Panc1 (cell line): Measurements from ENCODE around the gene VKORC1. TPM values are rescaled to one million over a fixed set of nuclear protein-coding genes. Genes with fewer than 3 reads are reported as not detected.

ENCODE experiments used
- ATAC-seq: fragments of 200-7000 bp; cut with Tn5 transposase; 2 replicates; pipeline ENCODE4 v1.9.1; 2020; ENCODE audit warnings: mild to moderate bottlenecking, moderate library complexity
- BruUV-seq: library from RNA; stranded (reverse); fragments of 400-500 nt; replicated peaks from 2 replicates; lab custom pipeline; 2021; lab: Mats Ljungman, UMichigan
- CTCF ChIA-PET: fragments of 300-600 bp; sonication (Branson Sonifier 250); formaldehyde crosslinking; loops from one replicate; lab custom pipeline; 2022; ENCODE audit warnings: antibody characterized with exemption; lab: Charles Lee
- POLR2A ChIA-PET: fragments of 300-600 bp; sonication (Branson Sonifier 250); formaldehyde crosslinking; loops from one replicate; lab custom pipeline; 2022; ENCODE audit warnings: antibody characterized with exemption; lab: Charles Lee
- DNase-seq: peaks from one replicate; pipeline ENCODE4 v3.0.0-alpha.2; 2010; ENCODE audit warnings: low read depth, low spot score
- H3K27ac ChIP-seq: 2 replicates; pipeline ENCODE4 v1.5.1; 2011; ENCODE audit warnings: mild to moderate bottlenecking, low read length, inconsistent platforms
- H3K27me3 ChIP-seq: fragments of 200-500 bp; sonication (Bioruptor generic); 2 replicates; pipeline ENCODE4 v1.6.0; 2014; ENCODE audit warnings: low read length, inconsistent platforms; ENCODE audit not compliant: control insufficient read depth, insufficient read depth
- H3K36me3 ChIP-seq: fragments of 200-500 bp; sonication (Bioruptor generic); 2 replicates; pipeline ENCODE4 v1.5.1; 2014; ENCODE audit warnings: inconsistent platforms, mild to moderate bottlenecking, low read length, moderate library complexity; ENCODE audit not compliant: control insufficient read depth, insufficient read depth
- H3K4me1 ChIP-seq: 2 replicates; pipeline ENCODE4 v1.5.1; 2011; ENCODE audit warnings: inconsistent platforms, mild to moderate bottlenecking, low read length, moderate library complexity; ENCODE audit not compliant: control insufficient read depth, insufficient read depth
- H3K4me3 ChIP-seq, 2 experiments: 2 replicates each; pipeline ENCODE4 v1.5.1; 2011 to 2012; ENCODE audit warnings: low read depth in 2 of 2, low read length in 2 of 2, mild to moderate bottlenecking in 2 of 2, inconsistent platforms in 1 of 2, moderate library complexity in 1 of 2
- H3K9me3 ChIP-seq: fragments of 200-500 bp; sonication (Bioruptor generic); 2 replicates; pipeline ENCODE4 v1.5.1; 2014; ENCODE audit warnings: low read depth, mild to moderate bottlenecking, inconsistent platforms, low read length, moderate library complexity; ENCODE audit not compliant: control insufficient read depth, insufficient read depth
- CTCF ChIP-seq: fragments of 450-650 bp; IDR thresholded peaks from 2 replicates; pipeline ENCODE4 v1.5.1; 2017; ENCODE audit warnings: mild to moderate bottlenecking
- POLR2AphosphoS5 ChIP-seq: IDR thresholded peaks from 2 replicates; pipeline ENCODE4 v1.6.1; 2012; ENCODE audit warnings: mild to moderate bottlenecking, low read depth, low read length, moderate library complexity
- REST ChIP-seq, 2 experiments: IDR thresholded peaks; 2 replicates each; pipeline ENCODE4 v1.6.1; 2011 to 2012; ENCODE audit warnings: low read depth in 2 of 2, control low read depth in 1 of 2, low read length in 1 of 2, mild to moderate bottlenecking in 1 of 2, moderate library complexity in 1 of 2; ENCODE audit not compliant: insufficient read depth in 1 of 2
- SIN3A ChIP-seq: IDR thresholded peaks from 2 replicates; pipeline ENCODE4 v1.6.1; 2012; ENCODE audit warnings: low read depth, mild to moderate bottlenecking, low read length, moderate library complexity, borderline replicate concordance; ENCODE audit not compliant: insufficient read depth
- TCF7L2 ChIP-seq: IDR thresholded peaks from 2 replicates; pipeline ENCODE4 v1.6.1; 2011; ENCODE audit warnings: mild to moderate bottlenecking, low read depth, low read length, inconsistent platforms
- in situ Hi-C: cut with HindIII; loops from 2 replicates; pipeline ENCODE4 v1.10.0; 2016; ENCODE audit warnings: low sequenced_read_pairs, low pct_unique_long_range_greater_than_20kb
- intact Hi-C: fragments of 100-400 bp; cut with micrococcal nuclease; formaldehyde crosslinking; loops from one replicate; pipeline ENCODE4 v1.10.0; 2022; ENCODE audit not compliant: unreplicated experiment
- total RNA-seq: library from RNA; stranded (reverse); gene quantifications from one replicate; pipeline ENCODE4 v1.2.1, GENCODE V29; 2021; ENCODE audit not compliant: unreplicated experiment

The VKORC1 gene
- total RNA-seq, 1 experiment from 2014 or later: 109 TPM

- DNase-seq: no peak
- no peaks in the 10 kb centered on the region for H3K27me3 ChIP-seq
- BruUV-seq: no TSS peak
- no peak overlapping the region for H3K4me3 ChIP-seq
- H3K27ac ChIP-seq: no peak overlapping the region
- CTCF ChIA-PET: interaction anchor here (0.6 kb wide), 1 partner anchor 11 kb away, joined by 5 read pairs; no protein-coding TSS in a partner anchor
- H3K36me3 ChIP-seq: no peaks in the 10 kb centered on the region
- ATAC-seq: no peak
- no peaks in the 10 kb centered on the region for H3K9me3 ChIP-seq
- no peaks in the 10 kb centered on the region; the same call in 1 of the 2 replicates for H3K4me1 ChIP-seq
- TF ChIP-seq SIN3A: no peak
- no peak for TF ChIP-seq TCF7L2
- TF ChIP-seq POLR2AphosphoS5: no peak
- no peak for TF ChIP-seq CTCF
- no peak for TF ChIP-seq REST (IDR thresholded peaks at IDR 0.05; ENCODE audit: insufficient read depth in 1 of 2, low read depth in 2 of 2, low read length in 1 of 2)
- in situ Hi-C loops (no loop called here), intact Hi-C loops (no loop called here)
- POLR2A ChIA-PET: no interaction called here
These were observed 11.5 kb downstream of the VKORC1 start for GRCh38 chr16:31083081-31083480.

- no peak overlapping the region for H3K4me3 ChIP-seq
- no peaks in the 10 kb centered on the region for H3K9me3 ChIP-seq
- in situ Hi-C loops: no loop called here
- H3K36me3 ChIP-seq: no peaks in the 10 kb centered on the region; the same call in 1 of the 2 replicates
- ChIA-PET CTCF (interaction anchor here (0.6 kb wide), 1 partner anchor 11 kb away, joined by 5 read pairs; no protein-coding TSS in a partner anchor), POLR2A (no interaction called here)
- intact Hi-C loops: no loop called here
- H3K27ac ChIP-seq: no peak overlapping the region
- no peaks in the 10 kb centered on the region; the same call in 1 of the 2 replicates for H3K4me1 ChIP-seq
- no TSS peak for BruUV-seq
- ATAC-seq (no peak), DNase-seq (no peak)
- no peaks in the 10 kb centered on the region for H3K27me3 ChIP-seq
- no peak for TF ChIP-seq SIN3A
- no peak for TF ChIP-seq REST (IDR thresholded peaks at IDR 0.05; ENCODE audit: insufficient read depth in 1 of 2, low read depth in 2 of 2, low read length in 1 of 2)
- no peak; the same call in 1 of the 2 replicates for TF ChIP-seq POLR2AphosphoS5
- TF ChIP-seq TCF7L2: no peak
- no peak for TF ChIP-seq CTCF
These were observed 12.1 kb downstream of the VKORC1 start for GRCh38 chr16:31082368-31083045.
